B cell (primary cell): Measurements from ENCODE around the gene GARRE1. TPM values are rescaled to one million over a fixed set of nuclear protein-coding genes. Genes with fewer than 3 reads are reported as not detected.

Experiments
- ATAC-seq: fragments of 200-7000 bp; cut with Tn5 transposase; one replicate; pipeline ENCODE4 v1.10.0; 2021; ENCODE audit warnings: low read depth, mild to moderate bottlenecking, moderate number of reproducible peaks, moderate library complexity
- CTCF ChIA-PET: fragments of 350-600 bp; sonication (Branson Sonifier 250); formaldehyde crosslinking; loops from one replicate; lab custom pipeline; 2021; ENCODE audit warnings: antibody characterized with exemption, inconsistent platforms; lab: Charles Lee
- POLR2A ChIA-PET: fragments of 350-600 bp; sonication (Branson Sonifier 250); formaldehyde crosslinking; loops from one replicate; lab custom pipeline; 2021; ENCODE audit warnings: antibody characterized with exemption; lab: Charles Lee
- DNase-seq: peaks from one replicate; pipeline ENCODE4 v3.0.0; 2013
- H2AFZ ChIP-seq: 2 replicates; pipeline ENCODE4 v1.6.1; 2012; ENCODE audit warnings: mild to moderate bottlenecking, low read depth, low read length; ENCODE audit not compliant: insufficient read depth, poor library complexity, severe bottlenecking
- H3K27ac ChIP-seq, 2 donors: 1 replicate in 1 of 2; 2 replicates in 1 of 2; pipeline ENCODE4 v1.5.1; 2012 to 2013; ENCODE audit warnings: low read length in 2 of 2, mild to moderate bottlenecking in 2 of 2, moderate library complexity in 1 of 2
- H3K27me3 ChIP-seq, 4 experiments: fragments of 200-600 bp in 1 of 4; sonication (generic) in 1 of 4; replicated peaks in 1 of 4; 1 replicate in 2 of 4; 2 replicates in 2 of 4; pipeline versions ENCODE4 v1.6.1 to v1.7.0; 2013 to 2016; ENCODE audit warnings: low read length in 3 of 4, mild to moderate bottlenecking in 2 of 4, mixed read lengths in 1 of 4, moderate library complexity in 1 of 4; ENCODE audit not compliant: insufficient read depth in 4 of 4, control insufficient read depth in 3 of 4; ENCODE audit errors: control extremely low read depth in 1 of 4
- H3K36me3 ChIP-seq, 2 experiments: replicated peaks in 1 of 2; 1 replicate in 1 of 2; 2 replicates in 1 of 2; pipeline versions ENCODE4 v1.6.1 to v1.7.1; 2013; ENCODE audit warnings: low read length in 1 of 2; ENCODE audit not compliant: insufficient read depth in 2 of 2, control insufficient read depth in 1 of 2; ENCODE audit errors: control extremely low read depth in 1 of 2, extremely low read depth in 1 of 2
- H3K4me1 ChIP-seq, 2 donors: fragments of 200-600 bp in 1 of 2; sonication (generic) in 1 of 2; 1 replicate in 1 of 2; 2 replicates in 1 of 2; pipeline versions ENCODE4 v1.5.1 to v1.6.1; 2013 to 2017; ENCODE audit warnings: low read length in 2 of 2; ENCODE audit not compliant: control insufficient read depth in 2 of 2, insufficient read depth in 2 of 2
- H3K4me2 ChIP-seq: replicated peaks from 2 replicates; pipeline ENCODE3; 2012; ENCODE audit warnings: mild to moderate bottlenecking, low read depth, low read length; ENCODE audit not compliant: poor library complexity, severe bottlenecking
- H3K4me3 ChIP-seq, 5 experiments: fragments of 200-600 bp in 1 of 5; sonication (generic) in 1 of 5; 1 replicate in 3 of 5; 2 replicates in 2 of 5; pipeline versions ENCODE4 v1.5.1 to v1.7.0; 2011 to 2016; ENCODE audit warnings: low read length in 4 of 5, mild to moderate bottlenecking in 4 of 5, low read depth in 2 of 5, control low read depth in 1 of 5, moderate library complexity in 1 of 5; ENCODE audit not compliant: insufficient read depth in 1 of 5; ENCODE audit errors: control extremely low read depth in 1 of 5, extremely low read depth in 1 of 5
- H3K79me2 ChIP-seq: fragments of 200-600 bp; sonication (generic); one replicate; pipeline ENCODE4 v1.6.0; 2016; ENCODE audit warnings: low read length; ENCODE audit not compliant: control insufficient read depth, insufficient read depth
- H3K9ac ChIP-seq: fragments of 200-600 bp; sonication (generic); 2 replicates; pipeline ENCODE4 v1.6.1; 2017; ENCODE audit warnings: mild to moderate bottlenecking, low read length, moderate library complexity
- H3K9me3 ChIP-seq, 3 donors: one replicate each; pipeline versions ENCODE4 v1.6.1 to v1.7.1; 2013; ENCODE audit warnings: low read length in 2 of 3; ENCODE audit not compliant: control insufficient read depth in 2 of 3, insufficient read depth in 1 of 3; ENCODE audit errors: control extremely low read depth in 1 of 3
- H4K20me1 ChIP-seq: 2 replicates; pipeline ENCODE4 v1.6.0; 2012; ENCODE audit warnings: mild to moderate bottlenecking, low read length; ENCODE audit not compliant: insufficient read depth, control insufficient read depth, poor library complexity, severe bottlenecking
- H3K27ac Mint-ChIP-seq: one replicate; pipeline ENCODE4 v1.8.0; 2021; ENCODE audit warnings: mixed read lengths
- H3K27me3 Mint-ChIP-seq: one replicate; pipeline ENCODE4 v1.8.0; 2021; ENCODE audit warnings: mixed read lengths
- H3K4me1 Mint-ChIP-seq: one replicate; pipeline ENCODE4 v1.8.0; 2021; ENCODE audit warnings: mixed read lengths
- H3K4me3 Mint-ChIP-seq: one replicate; pipeline ENCODE4 v1.8.0; 2021; ENCODE audit warnings: mixed read lengths
- H3K9me3 Mint-ChIP-seq: one replicate; pipeline ENCODE4 v1.8.0; 2022; ENCODE audit warnings: mixed read lengths; ENCODE audit not compliant: insufficient read depth
- CTCF ChIP-seq: fragments of 200-600 bp; IDR thresholded peaks from one replicate; pipeline ENCODE4 v1.8.0; 2022; ENCODE audit warnings: antibody characterized with exemption, mild to moderate bottlenecking
- EZH2 ChIP-seq: IDR thresholded peaks from 2 replicates; pipeline ENCODE4 v1.6.1; 2012; ENCODE audit warnings: borderline replicate concordance, low read depth, mild to moderate bottlenecking, moderate library complexity, low read length; ENCODE audit not compliant: insufficient read depth, poor library complexity, severe bottlenecking
- WGBS: methylation state at CpG from one replicate; pipeline ENCODE4 v1.1.5; 2013; ENCODE audit warnings: missing lambda C conversion rate; ENCODE audit not compliant: insufficient coverage; 5-methylcytosine and 5-hydroxymethylcytosine counted together
- intact Hi-C: fragments of 100-400 bp; cut with micrococcal nuclease; formaldehyde crosslinking; loops from one replicate; pipeline ENCODE4 v1.10.0; 2022
- polyA plus RNA-seq: library from polyadenylated mRNA; depleted of rRNA; stranded (reverse); fragments of >200 nt; gene quantifications from 2 replicates; pipeline ENCODE4 v1.2.3, GENCODE V29; 2012
- total RNA-seq, 2 donors: library from RNA; stranded (reverse); fragments of 120-200 nt in 1 of 2; gene quantifications; 1 replicate in 1 of 2; 2 replicates in 1 of 2; pipeline versions ENCODE4 v1.2.3 to v1.2.4, GENCODE V29; 2013 to 2022

GARRE1 gene
- total and polyA plus RNA-seq, 2 donors (not counting 1 experiment from before 2014, with no cell fraction given) = 26.3 to 55.6 TPM

- intact Hi-C loops = no loop called here
- CTCF ChIA-PET = no interaction called here
- no peak overlapping the region for H3K4me3 Mint-ChIP-seq
- H3K27me3 Mint-ChIP-seq = no peaks in the 10 kb centered on the region
- TF ChIP-seq EZH2 = no peak
- no peak for TF ChIP-seq CTCF
- no peak overlapping the region for H2AFZ ChIP-seq
- no peak overlapping the region for H3K4me2 ChIP-seq
- H3K9ac ChIP-seq = no peak overlapping the region
- H3K9me3 Mint-ChIP-seq = no peaks in the 10 kb centered on the region
- POLR2A ChIA-PET = interaction anchor here (0.7 kb wide), 1 partner anchor 56 kb away, joined by 4 read pairs; no protein-coding TSS in a partner anchor
- peaks cover 86% of the 10 kb centered on the region for H3K79me2 ChIP-seq
- peaks cover 55% of the 10 kb centered on the region for H3K4me1 Mint-ChIP-seq
- DNase-seq (no peak), ATAC-seq (no peak)
- H3K36me3 ChIP-seq = no peaks in the 10 kb centered on the region
- H3K27me3 ChIP-seq = no peaks in the 10 kb centered on the region
- WGBS = 88% methylated on average over 5 of the region's 6 CpGs
- H3K27ac Mint-ChIP-seq = peak overlapping the region; percentile 24
- no peak overlapping the region for H3K4me3 ChIP-seq
- H3K9me3 ChIP-seq = no peaks in the 10 kb centered on the region
- H3K27ac ChIP-seq = peak overlapping the region in 1 of 2 donors; percentile 40
- peaks cover 10% of the 10 kb centered on the region for H4K20me1 ChIP-seq
- H3K4me1 ChIP-seq = peaks cover 39 to 41% of the 10 kb centered on the region in 2 donors
These were observed 10.9 kb downstream of the GARRE1 start for GRCh38 chr19:34265221-34265650.

GRCh38 chr19:34269081-34269480, 14.7 kb downstream of the GARRE1 start:
- Mint-ChIP-seq H3K9me3 (no peaks in the 10 kb centered on the region), H3K4me3 (peak overlapping the region; percentile 14), H3K4me1 (peaks cover 71% of the 10 kb centered on the region), H3K27ac (peak overlapping the region; percentile 75), H3K27me3 (no peaks in the 10 kb centered on the region)
- DNase-seq (no peak), ATAC-seq (no peak)
- intact Hi-C loops = no loop called here
- Histone ChIP-seq H3K4me1 (peaks cover 73 to 76% of the 10 kb centered on the region in 2 donors), H3K4me2 (peak overlapping the region; percentile 70), H3K9me3 (no peaks in the 10 kb centered on the region), H2AFZ (peak overlapping the region; percentile 16), H3K4me3 (peak overlapping the region in 1 of 5 experiments; percentile 17), H3K9ac (peak overlapping the region; percentile 19), H4K20me1 (no peaks in the 10 kb centered on the region), H3K79me2 (peaks cover 91% of the 10 kb centered on the region), H3K36me3 (no peaks in the 10 kb centered on the region), H3K27ac (peak overlapping the region; percentile 86 to 96), H3K27me3 (no peaks in the 10 kb centered on the region)
- WGBS = 65% methylated on average over 7 of the region's 8 CpGs
- ChIA-PET CTCF (interaction anchor here (1.0 to 2.9 kb wide), 5 partner anchors 12 to 93 kb away, joined by 3 to 16 read pairs (median 5); no protein-coding TSS in a partner anchor), POLR2A (interaction anchor here (0.9 to 1.6 kb wide), 5 partner anchors 8 to 96 kb away, joined by 3 to 12 read pairs (median 4); partner anchors contain the start of gene GARRE1)
- TF ChIP-seq CTCF (no peak), EZH2 (no peak)
